Measurements from ENCODE around the gene UBQLN4.
"Not testable (repeated sequence)": the region's sequence is repeated elsewhere in the genome, so short reads cannot be mapped to it uniquely, and the experiment has no call there.

UBQLN4 gene

GRCh38 chr1:156081180-156081916 lies 27.8 kb upstream of the UBQLN4 start:
- no peak for DNase-seq (ENCODE audit: low read depth)

- no peak for DNase-seq (ENCODE audit: low read depth)
Observed at GRCh38 chr1:156080863-156081179, 27.2 kb upstream of the UBQLN4 start.

- no peak for DNase-seq (ENCODE audit: low read depth)
Observed at GRCh38 chr1:156080241-156080862, 26.8 kb upstream of the UBQLN4 start.

- no peak for DNase-seq (ENCODE audit: low read depth)
Observed at GRCh38 chr1:156079762-156080161, 26.2 kb upstream of the UBQLN4 start.

GRCh38 chr1:156078728-156079127 lies 25.1 kb upstream of the UBQLN4 start:
- DNase-seq (ENCODE audit: low read depth) = no peak

GRCh38 chr1:156077430-156077760 lies 23.8 kb upstream of the UBQLN4 start:
- DNase-seq (ENCODE audit: low read depth) = no peak

- DNase-seq (ENCODE audit: low read depth) = no peak
Observed at GRCh38 chr1:156076609-156077429, 23.2 kb upstream of the UBQLN4 start.

GRCh38 chr1:156075775-156076204 lies 22.2 kb upstream of the UBQLN4 start:
- no peak for DNase-seq (ENCODE audit: low read depth)

GRCh38 chr1:156075162-156075561 lies 21.6 kb upstream of the UBQLN4 start:
- DNase-seq (ENCODE audit: low read depth) = no peak

GRCh38 chr1:156074661-156075060 lies 21.1 kb upstream of the UBQLN4 start:
- DNase-seq (ENCODE audit: low read depth) = no peak

GRCh38 chr1:156073740-156074139 lies 20.1 kb upstream of the UBQLN4 start:
- no peak for DNase-seq (ENCODE audit: low read depth)

- DNase-seq (ENCODE audit: low read depth) = no peak
Observed at GRCh38 chr1:156073110-156073687, 19.6 kb upstream of the UBQLN4 start.

GRCh38 chr1:156072251-156072650 lies 18.7 kb upstream of the UBQLN4 start:
- DNase-seq (ENCODE audit: low read depth) = no peak

- not testable (repeated sequence) for DNase-seq (ENCODE audit: low read depth)
Observed at GRCh38 chr1:156071332-156071816, 17.8 kb upstream of the UBQLN4 start.

GRCh38 chr1:156070548-156070947 lies 16.9 kb upstream of the UBQLN4 start:
- no peak for DNase-seq (ENCODE audit: low read depth)

- no peak for DNase-seq (ENCODE audit: low read depth)
Observed at GRCh38 chr1:156069490-156070455, 16.2 kb upstream of the UBQLN4 start.

- no peak for DNase-seq (ENCODE audit: low read depth)
Observed at GRCh38 chr1:156067262-156067661, 13.7 kb upstream of the UBQLN4 start.

GRCh38 chr1:156065871-156066270 lies 12.3 kb upstream of the UBQLN4 start:
- no peak for DNase-seq (ENCODE audit: low read depth)

GRCh38 chr1:156065212-156065611 lies 11.6 kb upstream of the UBQLN4 start:
- no peak for DNase-seq (ENCODE audit: low read depth)

- DNase-seq (ENCODE audit: low read depth) = no peak
Observed at GRCh38 chr1:156064615-156065014, 11.0 kb upstream of the UBQLN4 start.

GRCh38 chr1:156063997-156064285 lies 10.3 kb upstream of the UBQLN4 start:
- no peak for DNase-seq (ENCODE audit: low read depth)

- no peak for DNase-seq (ENCODE audit: low read depth)
Observed at GRCh38 chr1:156062189-156062588, 8.6 kb upstream of the UBQLN4 start.
